ENCODE results near the gene SLMAP. TPM values are rescaled to one million over a fixed set of nuclear protein-coding genes. Genes with fewer than 3 reads are reported as not detected.

SLMAP gene
- total and polyA plus RNA-seq, 2 of the 13 experiments (the other 11 are each of a cell fraction or from before 2014, with no cell fraction given): 24.0 to 48.3 TPM

DNA sequence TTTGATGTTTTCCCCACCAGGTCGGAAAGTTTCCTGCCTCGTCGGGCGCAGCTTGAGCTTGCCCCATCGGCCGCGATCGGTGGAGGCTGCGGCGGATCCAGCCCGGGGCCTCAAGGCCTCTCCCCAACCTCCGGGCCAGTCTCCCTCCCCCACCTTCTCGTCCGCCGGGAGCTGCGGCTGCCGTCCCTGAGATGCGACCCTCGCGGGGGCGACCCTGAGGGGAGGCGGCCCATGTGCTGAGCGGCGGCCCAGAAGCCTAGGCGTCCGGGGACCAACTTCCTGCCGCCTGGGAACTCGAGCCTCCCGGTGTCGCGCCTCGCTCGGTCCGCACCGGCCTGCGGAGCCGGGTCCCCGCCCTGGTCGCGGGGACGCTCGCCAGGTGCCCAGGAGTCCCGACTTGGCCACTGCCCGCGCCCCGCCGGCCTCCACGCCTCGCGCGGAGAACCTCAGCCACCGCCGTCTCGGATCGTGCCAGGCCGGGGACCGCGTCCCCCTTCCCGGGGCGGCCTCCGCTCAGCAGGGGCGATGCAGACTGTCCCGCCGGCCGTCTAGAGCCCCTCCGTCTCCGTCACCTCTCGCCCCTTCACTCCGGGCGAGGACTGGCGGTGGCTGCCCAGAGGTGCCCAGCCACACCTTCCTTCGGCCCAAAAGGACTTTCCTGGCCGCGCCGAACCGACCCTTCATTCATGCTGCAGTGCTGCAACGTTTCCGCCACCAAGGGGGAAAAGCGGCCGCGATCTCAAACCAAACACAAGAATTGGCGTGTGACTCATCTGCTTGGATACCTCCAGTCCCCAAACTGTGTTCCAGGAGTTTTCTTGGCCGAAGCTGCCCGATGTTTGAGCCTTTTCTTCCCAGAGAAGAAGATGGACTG lies 656 bp downstream of the SLMAP start (continued):
- TF ChIP-seq NFIB (CRISPR knock-in tag; IDR thresholded peaks at IDR 0.05; ENCODE audit: borderline replicate concordance) (no peak), ZNF703 (CRISPR knock-in tag; IDR thresholded peaks at IDR 0.05; ENCODE audit: borderline replicate concordance) (peak; percentile 16; the same call in 1 of the 2 replicates), ZNF276 (CRISPR knock-in tag; IDR thresholded peaks at IDR 0.05; ENCODE audit: low read depth) (no peak), MYNN (CRISPR knock-in tag; IDR thresholded peaks at IDR 0.05; ENCODE audit: low read depth) (no peak), ISX (CRISPR knock-in tag; conservative IDR thresholded peaks at IDR 0.05) (no peak), DMAP1 (CRISPR knock-in tag; IDR thresholded peaks at IDR 0.05) (no peak), ZFY (CRISPR knock-in tag; IDR thresholded peaks at IDR 0.05) (peak; percentile 69), SNAPC5 (CRISPR knock-in tag; IDR thresholded peaks at IDR 0.05; ENCODE audit: borderline replicate concordance) (0 out of 2 replicates have a peak, but pooled peaks have one; percentile 48), MAF1 (CRISPR knock-in tag; IDR thresholded peaks at IDR 0.05; ENCODE audit: borderline replicate concordance) (no peak), ZBTB10 (CRISPR knock-in tag; IDR thresholded peaks at IDR 0.05; ENCODE audit: borderline replicate concordance) (no peak), ATAD3A (CRISPR knock-in tag; IDR thresholded peaks at IDR 0.05) (no peak), LCORL (IDR thresholded peaks at IDR 0.05) (no peak), LCORL (CRISPR knock-in tag; IDR thresholded peaks at IDR 0.05) (no peak), TOE1 (CRISPR knock-in tag; IDR thresholded peaks at IDR 0.05) (0 out of 2 replicates have a peak, but pooled peaks have one; percentile 4), KDM5B (CRISPR knock-in tag; IDR thresholded peaks at IDR 0.05; ENCODE audit: borderline replicate concordance) (peak; percentile 46; the same call in 1 of the 2 replicates), ZBTB8A (CRISPR knock-in tag; IDR thresholded peaks at IDR 0.05; ENCODE audit: borderline replicate concordance, low read depth) (no peak)
- TF ChIP-seq, protein P1, sequence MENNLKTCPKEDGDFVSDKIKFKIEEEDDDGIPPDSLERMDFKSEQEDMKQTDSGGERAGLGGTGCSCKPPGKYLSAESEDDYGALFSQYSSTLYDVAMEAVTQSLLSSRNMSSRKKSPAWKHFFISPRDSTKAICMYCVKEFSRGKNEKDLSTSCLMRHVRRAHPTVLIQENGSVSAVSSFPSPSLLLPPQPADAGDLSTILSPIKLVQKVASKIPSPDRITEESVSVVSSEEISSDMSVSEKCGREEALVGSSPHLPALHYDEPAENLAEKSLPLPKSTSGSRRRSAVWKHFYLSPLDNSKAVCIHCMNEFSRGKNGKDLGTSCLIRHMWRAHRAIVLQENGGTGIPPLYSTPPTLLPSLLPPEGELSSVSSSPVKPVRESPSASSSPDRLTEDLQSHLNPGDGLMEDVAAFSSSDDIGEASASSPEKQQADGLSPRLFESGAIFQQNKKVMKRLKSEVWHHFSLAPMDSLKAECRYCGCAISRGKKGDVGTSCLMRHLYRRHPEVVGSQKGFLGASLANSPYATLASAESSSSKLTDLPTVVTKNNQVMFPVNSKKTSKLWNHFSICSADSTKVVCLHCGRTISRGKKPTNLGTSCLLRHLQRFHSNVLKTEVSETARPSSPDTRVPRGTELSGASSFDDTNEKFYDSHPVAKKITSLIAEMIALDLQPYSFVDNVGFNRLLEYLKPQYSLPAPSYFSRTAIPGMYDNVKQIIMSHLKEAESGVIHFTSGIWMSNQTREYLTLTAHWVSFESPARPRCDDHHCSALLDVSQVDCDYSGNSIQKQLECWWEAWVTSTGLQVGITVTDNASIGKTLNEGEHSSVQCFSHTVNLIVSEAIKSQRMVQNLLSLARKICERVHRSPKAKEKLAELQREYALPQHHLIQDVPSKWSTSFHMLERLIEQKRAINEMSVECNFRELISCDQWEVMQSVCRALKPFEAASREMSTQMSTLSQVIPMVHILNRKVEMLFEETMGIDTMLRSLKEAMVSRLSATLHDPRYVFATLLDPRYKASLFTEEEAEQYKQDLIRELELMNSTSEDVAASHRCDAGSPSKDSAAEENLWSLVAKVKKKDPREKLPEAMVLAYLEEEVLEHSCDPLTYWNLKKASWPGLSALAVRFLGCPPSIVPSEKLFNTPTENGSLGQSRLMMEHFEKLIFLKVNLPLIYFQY (CRISPR knock-in tag; IDR thresholded peaks at IDR 0.05; ENCODE audit: borderline replicate concordance): no peak
- TF ChIP-seq, protein P2, sequence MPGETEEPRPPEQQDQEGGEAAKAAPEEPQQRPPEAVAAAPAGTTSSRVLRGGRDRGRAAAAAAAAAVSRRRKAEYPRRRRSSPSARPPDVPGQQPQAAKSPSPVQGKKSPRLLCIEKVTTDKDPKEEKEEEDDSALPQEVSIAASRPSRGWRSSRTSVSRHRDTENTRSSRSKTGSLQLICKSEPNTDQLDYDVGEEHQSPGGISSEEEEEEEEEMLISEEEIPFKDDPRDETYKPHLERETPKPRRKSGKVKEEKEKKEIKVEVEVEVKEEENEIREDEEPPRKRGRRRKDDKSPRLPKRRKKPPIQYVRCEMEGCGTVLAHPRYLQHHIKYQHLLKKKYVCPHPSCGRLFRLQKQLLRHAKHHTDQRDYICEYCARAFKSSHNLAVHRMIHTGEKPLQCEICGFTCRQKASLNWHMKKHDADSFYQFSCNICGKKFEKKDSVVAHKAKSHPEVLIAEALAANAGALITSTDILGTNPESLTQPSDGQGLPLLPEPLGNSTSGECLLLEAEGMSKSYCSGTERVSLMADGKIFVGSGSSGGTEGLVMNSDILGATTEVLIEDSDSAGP (CRISPR knock-in tag; IDR thresholded peaks at IDR 0.05; ENCODE audit: borderline replicate concordance): peak; percentile 52; the same call in 1 of the 2 replicates
